Activated naive CD8-positive, alpha-beta T cell treated with anti-CD3 and anti-CD28 coated beads, Interleukin-2, amount 10 ng/mL, durations not matched to agents 7 days and 5 days (primary cell): ENCODE results near the gene UBE2S. TPM values are rescaled to one million over a fixed set of nuclear protein-coding genes. Genes with fewer than 3 reads are reported as not detected.
"Not testable (repeated sequence)": the region's sequence is repeated elsewhere in the genome, so short reads cannot be mapped to it uniquely, and the experiment has no call there.

Source experiments
- ATAC-seq: fragments of 150-1000 bp; cut with Tn5 transposase; one replicate; pipeline ENCODE4 v1.10.0; 2021; ENCODE audit warnings: low read depth, moderate library complexity
- POLR2A ChIA-PET: fragments of 350-600 bp; sonication (Branson Sonifier 250); formaldehyde crosslinking; loops from one replicate; lab custom pipeline; 2021; ENCODE audit warnings: antibody characterized with exemption; lab: Charles Lee
- DNase-seq: peaks from one replicate; pipeline ENCODE4 v3.0.0; 2021
- H3K27ac Mint-ChIP-seq: one replicate; pipeline ENCODE4 v1.8.0; 2022; ENCODE audit warnings: mild to moderate bottlenecking, mixed read lengths
- H3K27me3 Mint-ChIP-seq: one replicate; pipeline ENCODE4 v1.8.0; 2022; ENCODE audit warnings: mild to moderate bottlenecking, moderate library complexity, mixed read lengths
- H3K36me3 Mint-ChIP-seq: one replicate; pipeline ENCODE4 v1.8.0; 2021; ENCODE audit warnings: mild to moderate bottlenecking, mixed read lengths
- H3K4me1 Mint-ChIP-seq: one replicate; pipeline ENCODE4 v1.8.0; 2021; ENCODE audit warnings: mixed read lengths
- H3K4me3 Mint-ChIP-seq: one replicate; pipeline ENCODE4 v1.8.0; 2022; ENCODE audit warnings: mild to moderate bottlenecking, moderate library complexity, mixed read lengths
- H3K9me3 Mint-ChIP-seq: one replicate; pipeline ENCODE4 v1.8.0; 2021; ENCODE audit warnings: mixed read lengths
- total RNA-seq, 2 experiments: library from RNA; stranded (reverse); gene quantifications; one replicate each; pipeline ENCODE4 v1.2.3, GENCODE V29; 2021

UBE2S gene
- total RNA-seq, result 100 to 1,000 TPM; 184 to 203 TPM

DNA sequence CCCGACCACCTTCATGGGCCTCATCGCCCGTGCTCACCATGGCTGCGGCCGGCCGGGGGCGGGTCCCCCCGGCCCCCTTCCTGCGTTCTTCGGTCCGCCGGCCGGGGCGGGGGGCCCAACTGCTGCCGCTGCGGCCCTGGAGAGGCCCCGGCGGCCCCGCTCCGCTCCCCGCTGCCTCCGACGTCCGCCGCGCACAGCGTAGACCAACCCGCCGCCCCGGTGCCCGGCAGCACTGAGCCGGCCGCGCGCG is at the start of gene UBE2S:
Gene UBE2S, minus strand, starts transcription at position 239 of the 250 bp plus-strand sequence. Its CDS starts 199 bp downstream, at position 40.
- peaks cover 12% of the 10 kb centered on the region for H3K9me3 Mint-ChIP-seq
- peak within 1 kb of the TSS; percentile 95 for H3K4me3 Mint-ChIP-seq
- H3K27ac Mint-ChIP-seq, result peak within 1 kb of the TSS; percentile 99
- DNase-seq, H3K27me3 Mint-ChIP-seq: not testable (repeated sequence)
- peaks cover 33% of the 10 kb centered on the region for H3K4me1 Mint-ChIP-seq
- peak; percentile 69 for ATAC-seq
- H3K36me3 Mint-ChIP-seq, result peaks cover 40% of the 10 kb centered on the region
- POLR2A ChIA-PET, result interaction anchor here (0.6 to 12.9 kb wide), 34 partner anchors 8 to 1270 kb away, joined by 3 to 211 read pairs (median 4); partner anchors contain the start of genes DNAAF3, FIZ1, HSPBP1 and ISOC2

DNA sequence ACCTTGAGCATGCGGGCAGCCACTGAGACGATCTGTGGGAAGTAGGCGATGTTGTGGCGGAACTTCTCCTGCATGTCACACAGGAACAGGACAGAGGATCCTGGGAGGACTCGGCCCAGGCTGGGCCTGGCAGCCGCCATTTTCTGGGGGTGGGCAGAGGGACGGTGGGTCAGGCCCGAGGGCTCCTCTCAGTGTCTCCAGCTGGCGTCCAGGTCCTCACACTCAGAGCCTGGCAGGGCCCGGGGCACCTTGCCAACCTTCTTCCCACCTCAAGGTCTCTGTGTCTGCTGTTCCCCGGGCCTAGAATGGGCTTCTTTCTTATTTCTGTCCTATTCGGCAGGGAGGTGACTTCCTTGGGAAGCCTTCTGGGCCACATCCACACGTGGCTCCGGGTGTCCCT is 48.8 kb upstream of the UBE2S start:
- H3K27ac Mint-ChIP-seq, result no peak overlapping the region
- peaks cover 16% of the 10 kb centered on the region for H3K27me3 Mint-ChIP-seq
- DNase-seq (no peak), ATAC-seq (no peak)
- H3K36me3 Mint-ChIP-seq, result peaks cover 8% of the 10 kb centered on the region
- H3K4me1 Mint-ChIP-seq, result peaks cover 9% of the 10 kb centered on the region
- POLR2A ChIA-PET, result no interaction called here
- H3K9me3 Mint-ChIP-seq, result no peaks in the 10 kb centered on the region
- H3K4me3 Mint-ChIP-seq, result no peak overlapping the region

DNA sequence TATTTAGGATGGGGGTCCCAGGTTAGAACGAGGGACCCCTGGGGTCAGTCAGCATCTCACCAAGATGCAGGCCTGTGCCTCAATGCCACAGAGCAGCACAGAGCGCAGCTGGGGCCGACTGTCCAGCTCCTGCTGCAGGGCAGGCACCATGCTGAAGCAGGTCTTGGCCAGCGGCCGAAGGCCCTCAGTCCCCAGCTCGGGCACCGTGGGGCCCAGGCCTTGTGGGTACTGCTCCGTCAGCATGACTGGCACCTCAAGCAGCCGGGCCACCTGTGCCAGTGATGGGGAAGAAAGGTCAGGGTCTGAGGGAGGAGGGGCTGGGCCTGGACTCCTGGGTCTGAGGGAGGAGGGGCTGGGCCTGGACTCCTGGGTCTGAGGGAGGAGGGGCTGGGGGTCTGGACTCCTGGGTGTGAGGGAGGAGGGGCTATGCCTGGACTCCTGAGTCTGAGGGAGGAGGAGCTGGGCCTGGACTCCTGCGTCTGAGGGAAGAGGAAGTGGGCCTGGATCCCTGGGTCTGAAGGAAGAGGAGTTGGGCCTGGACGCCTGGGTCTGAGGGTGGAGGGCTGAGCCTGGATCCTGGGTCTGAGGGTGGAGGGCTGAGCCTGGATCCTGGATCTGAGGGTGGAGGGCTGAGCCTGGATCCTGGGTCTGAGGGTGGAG is 48.1 kb upstream of the UBE2S start:
- H3K9me3 Mint-ChIP-seq, result no peaks in the 10 kb centered on the region
- ATAC-seq (no peak), DNase-seq (no peak)
- H3K36me3 Mint-ChIP-seq, result peaks cover 8% of the 10 kb centered on the region
- peaks cover 21% of the 10 kb centered on the region for H3K27me3 Mint-ChIP-seq
- H3K4me1 Mint-ChIP-seq, result peaks cover 7% of the 10 kb centered on the region
- H3K27ac Mint-ChIP-seq, result no peak overlapping the region
- POLR2A ChIA-PET, result no interaction called here
- no peak overlapping the region for H3K4me3 Mint-ChIP-seq

DNA sequence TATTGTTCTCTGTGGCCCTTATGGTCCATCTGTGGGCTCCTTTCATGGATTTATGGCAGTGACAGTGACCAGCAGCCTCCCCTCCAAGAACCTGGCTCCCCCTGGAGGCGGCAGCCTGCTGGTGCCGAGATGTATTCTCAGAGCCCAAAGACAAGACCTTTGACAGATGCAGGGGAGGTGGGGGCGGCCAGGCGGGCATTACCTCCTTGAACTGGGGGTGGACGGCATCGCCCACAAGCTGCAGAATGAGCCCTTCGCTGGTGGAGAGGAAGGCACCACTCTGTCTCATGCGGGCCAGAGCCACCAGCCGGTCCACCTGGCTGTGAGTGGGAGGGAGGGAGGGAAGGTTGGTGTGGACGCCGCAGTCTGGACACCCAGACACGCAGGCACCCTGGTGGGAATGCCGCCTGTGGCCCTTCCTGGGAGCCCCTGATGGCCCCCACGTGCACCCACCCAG is 47.2 kb upstream of the UBE2S start:
- ATAC-seq (peak; percentile 46), DNase-seq (peak; percentile 65)
- H3K36me3 Mint-ChIP-seq, result peaks cover 8% of the 10 kb centered on the region
- no peak overlapping the region for H3K4me3 Mint-ChIP-seq
- H3K9me3 Mint-ChIP-seq, result no peaks in the 10 kb centered on the region
- POLR2A ChIA-PET, result no interaction called here
- H3K4me1 Mint-ChIP-seq, result peaks cover 5% of the 10 kb centered on the region
- peaks cover 25% of the 10 kb centered on the region for H3K27me3 Mint-ChIP-seq
- H3K27ac Mint-ChIP-seq, result no peak overlapping the region

DNA sequence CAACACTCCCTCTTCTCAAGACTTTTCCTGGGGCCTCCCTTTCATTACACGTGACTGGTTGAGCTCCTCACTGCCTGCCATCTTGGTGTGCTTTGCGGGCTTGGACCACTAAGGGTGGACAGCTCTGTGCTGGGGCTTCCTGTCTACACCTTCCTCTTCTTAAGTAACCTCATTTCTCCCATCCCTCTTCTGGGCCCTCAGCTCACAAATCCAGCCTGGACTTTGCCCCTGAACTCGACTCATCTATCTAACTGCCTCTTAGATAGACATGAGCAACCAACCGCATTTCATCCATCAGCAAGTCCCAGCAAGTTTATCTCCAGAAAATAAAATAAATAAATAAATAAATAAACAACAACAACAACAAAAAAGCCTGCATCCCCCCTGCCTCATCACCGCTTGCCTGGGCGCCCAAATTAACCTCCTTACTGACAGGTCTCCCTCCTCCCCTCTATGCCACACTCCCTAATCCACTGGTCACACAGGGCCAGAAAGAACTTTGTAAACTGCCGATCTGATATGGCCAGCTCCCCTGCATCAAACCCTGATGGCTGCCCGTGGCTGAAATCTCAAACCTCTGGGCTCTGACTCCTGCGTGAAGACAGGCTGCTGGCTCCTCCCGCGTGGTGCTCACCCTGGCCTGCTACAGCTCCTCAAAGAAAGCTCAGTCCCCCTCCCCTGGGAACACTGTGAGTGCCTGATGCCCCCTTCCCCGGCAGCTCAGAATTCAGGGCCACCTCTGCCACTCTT is 46.1 kb upstream of the UBE2S start:
- DNase-seq, result no peak
- no peak overlapping the region for H3K27ac Mint-ChIP-seq
- POLR2A ChIA-PET, result interaction anchor here (0.5 to 0.7 kb wide), 2 partner anchors 16 to 22 kb away, joined by 3 to 4 read pairs; partner anchors contain the start of gene ZNF628

DNA sequence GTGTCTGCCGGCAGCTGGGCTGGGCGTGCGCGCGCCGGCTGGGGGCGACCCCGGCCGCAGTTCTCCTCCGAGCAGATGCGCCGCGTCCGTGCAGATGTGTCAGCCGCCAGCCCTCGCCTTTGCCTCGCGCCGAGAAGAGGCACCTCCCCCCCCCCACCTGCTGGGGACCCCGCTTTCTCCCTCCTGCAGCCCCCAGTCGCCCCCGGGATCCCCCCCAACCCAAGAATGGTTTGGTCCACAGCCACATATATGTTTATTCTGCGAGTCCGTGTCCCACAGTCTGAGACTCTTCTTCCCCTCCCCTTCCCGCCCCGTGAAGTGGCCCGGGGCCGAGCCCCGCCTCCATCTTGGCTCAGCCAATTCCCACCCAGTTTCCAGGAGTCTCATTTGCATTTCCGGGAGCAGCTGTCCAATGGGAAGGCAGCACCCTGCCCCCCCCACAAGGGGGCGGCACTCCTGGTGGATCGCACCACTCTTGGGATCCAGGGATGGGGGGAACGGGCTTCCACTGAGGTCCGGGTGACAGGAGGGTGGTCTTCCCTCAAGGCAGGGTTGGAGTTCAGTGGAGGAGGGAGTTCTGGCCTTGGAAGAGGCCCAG is 45.3 kb upstream of the UBE2S start:
- ATAC-seq, result peak; percentile 18
- Mint-ChIP-seq H3K36me3 (peaks cover 8% of the 10 kb centered on the region), H3K9me3 (no peaks in the 10 kb centered on the region), H3K4me3 (no peak overlapping the region), H3K27ac (no peak overlapping the region), H3K27me3 (peaks cover 25% of the 10 kb centered on the region), H3K4me1 (peaks cover 4% of the 10 kb centered on the region)
- DNase-seq, result no peak
- POLR2A ChIA-PET, result no interaction called here

More for the DNA sequence above, 46.1 kb upstream of the UBE2S start:
- peaks cover 5% of the 10 kb centered on the region for H3K4me1 Mint-ChIP-seq
- H3K27me3 Mint-ChIP-seq, result peaks cover 25% of the 10 kb centered on the region
- no peak for ATAC-seq
- no peak overlapping the region for H3K4me3 Mint-ChIP-seq
- H3K9me3 Mint-ChIP-seq, result no peaks in the 10 kb centered on the region
- H3K36me3 Mint-ChIP-seq, result peaks cover 8% of the 10 kb centered on the region

DNA sequence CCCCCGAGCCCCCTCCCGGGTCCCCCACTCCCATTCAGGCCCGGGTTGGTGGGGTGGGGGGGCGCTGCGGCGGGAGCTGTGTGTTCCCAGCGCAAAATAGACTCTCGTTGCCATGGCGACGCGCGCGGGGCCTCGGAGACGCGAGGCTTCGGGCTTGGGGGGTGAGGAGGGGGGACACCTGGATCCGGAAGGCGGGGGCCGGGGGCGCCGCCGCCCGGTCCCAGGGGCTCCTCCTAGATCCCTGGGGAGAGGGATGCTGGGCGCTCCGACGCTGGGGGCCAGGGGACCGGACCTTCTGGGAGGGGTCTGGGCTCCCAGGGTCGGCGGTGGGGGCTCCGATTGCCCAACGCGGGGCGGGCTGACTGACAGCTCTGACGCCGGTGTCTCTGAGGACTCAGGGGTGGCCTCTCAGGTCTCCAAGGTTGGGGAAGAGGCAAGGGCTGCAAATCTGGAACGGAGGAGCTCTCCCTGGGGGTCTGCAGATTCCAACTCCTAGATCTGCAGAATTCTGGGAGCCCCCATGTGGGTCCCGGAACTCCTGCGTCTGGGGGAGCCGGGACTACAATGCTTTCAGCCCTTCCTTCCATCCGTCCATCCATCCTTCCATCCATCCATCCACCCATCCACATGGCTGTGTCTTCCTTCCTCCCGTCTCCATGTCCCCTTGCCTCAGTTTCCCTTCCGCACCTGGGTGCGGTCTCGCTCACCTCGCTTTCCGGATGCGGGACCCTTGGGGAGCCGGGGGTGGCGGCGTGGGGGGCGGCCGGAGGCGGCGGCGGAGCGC is 44.6 kb upstream of the UBE2S start:
- Mint-ChIP-seq H3K36me3 (peaks cover 8% of the 10 kb centered on the region), H3K9me3 (no peaks in the 10 kb centered on the region), H3K27ac (no peak overlapping the region), H3K4me1 (peaks cover 4% of the 10 kb centered on the region), H3K27me3 (peaks cover 25% of the 10 kb centered on the region), H3K4me3 (no peak overlapping the region)
- POLR2A ChIA-PET, result no interaction called here
- ATAC-seq (no peak), DNase-seq (no peak)

DNA sequence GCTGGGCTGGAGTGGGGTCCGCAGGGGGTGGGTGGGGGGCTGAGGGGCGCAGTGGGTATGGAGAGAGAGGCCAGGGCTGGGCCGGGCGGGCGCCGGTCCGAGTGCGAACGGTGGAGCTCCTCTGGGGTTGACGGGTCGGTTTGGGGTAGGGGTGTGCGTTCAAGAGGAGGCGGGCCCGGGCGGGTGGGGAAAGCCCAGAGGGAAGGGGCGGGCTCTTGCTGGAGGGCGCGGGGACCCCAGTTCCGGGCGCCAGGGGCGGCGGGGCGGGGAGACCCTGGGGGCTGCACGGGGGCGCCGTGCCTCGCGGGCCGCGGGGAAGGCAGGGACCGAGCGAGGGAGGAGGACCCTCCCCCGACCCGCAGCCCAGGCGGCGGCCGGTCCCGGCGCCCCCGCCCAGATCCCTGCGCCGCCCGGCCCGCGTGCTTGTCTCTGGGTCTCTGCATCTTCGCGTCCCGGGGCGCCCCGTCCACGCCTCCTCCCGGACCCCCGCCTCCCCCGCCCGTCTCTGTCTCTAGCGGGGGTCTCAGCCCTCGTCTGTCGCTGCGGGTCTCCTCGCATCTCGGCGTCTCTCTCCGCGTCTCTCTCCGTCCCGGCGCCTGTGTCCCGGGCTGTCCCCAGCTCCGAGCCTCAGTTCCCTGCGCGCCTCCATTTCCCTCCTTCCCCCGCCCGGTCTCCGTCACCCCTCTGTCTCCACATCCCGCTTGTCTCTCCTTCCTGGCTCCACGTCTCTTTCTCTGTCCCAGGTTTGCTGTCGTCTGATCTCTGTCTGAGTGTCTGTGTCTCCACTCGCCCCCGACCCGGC is 43.8 kb upstream of the UBE2S start:
- Mint-ChIP-seq H3K36me3 (peaks cover 8% of the 10 kb centered on the region), H3K9me3 (no peaks in the 10 kb centered on the region), H3K27me3 (peaks cover 25% of the 10 kb centered on the region), H3K4me1 (peaks cover 4% of the 10 kb centered on the region), H3K4me3 (no peak overlapping the region), H3K27ac (no peak overlapping the region)
- POLR2A ChIA-PET, result no interaction called here
- ATAC-seq (no peak), DNase-seq (no peak)

DNA sequence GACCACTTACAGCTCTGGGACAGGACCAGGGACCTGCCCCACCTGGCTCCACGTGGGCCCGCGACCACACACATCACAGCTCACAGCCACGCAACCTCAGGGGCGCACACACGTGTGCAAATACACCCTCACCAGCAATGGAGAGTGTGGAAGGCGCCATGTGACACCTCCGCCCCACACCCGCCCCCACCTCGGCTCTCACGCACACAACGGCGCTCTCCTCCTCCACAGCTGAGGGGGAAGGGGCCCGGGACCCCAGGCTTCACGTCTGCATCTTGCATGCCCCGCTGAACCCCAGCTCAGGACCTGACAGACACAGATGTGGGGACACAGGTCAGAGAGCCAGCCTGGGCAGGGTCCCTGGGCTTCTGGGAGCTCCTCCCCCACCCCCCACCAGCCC is 41.9 kb upstream of the UBE2S start:
- POLR2A ChIA-PET, result interaction anchor here (1.0 kb wide), 1 partner anchor 42 kb away, joined by 4 read pairs; the partner anchor contains the start of gene UBE2S
- Mint-ChIP-seq H3K36me3 (peaks cover 6% of the 10 kb centered on the region), H3K4me1 (peaks cover 4% of the 10 kb centered on the region), H3K9me3 (no peaks in the 10 kb centered on the region), H3K4me3 (no peak overlapping the region), H3K27ac (no peak overlapping the region), H3K27me3 (peaks cover 40% of the 10 kb centered on the region)
- no peak for ATAC-seq
- DNase-seq, result no peak

DNA sequence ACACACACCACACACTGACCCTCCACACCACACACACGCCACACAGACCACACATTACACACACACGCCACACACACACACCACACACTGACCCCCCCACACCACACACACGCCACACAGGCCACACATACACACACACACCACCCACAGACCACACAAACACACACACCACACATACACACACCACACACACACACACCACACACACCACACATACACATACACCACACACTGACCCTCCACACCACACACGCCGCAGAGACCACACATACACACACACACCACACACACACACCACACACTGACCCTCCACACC is 40.5 kb upstream of the UBE2S start:
- H3K36me3 Mint-ChIP-seq, H3K9me3 Mint-ChIP-seq, POLR2A ChIA-PET, H3K27ac Mint-ChIP-seq, H3K4me3 Mint-ChIP-seq, DNase-seq, ATAC-seq, H3K4me1 Mint-ChIP-seq: not testable (repeated sequence)
- H3K27me3 Mint-ChIP-seq, result peaks cover 45% of the 10 kb centered on the region

DNA sequence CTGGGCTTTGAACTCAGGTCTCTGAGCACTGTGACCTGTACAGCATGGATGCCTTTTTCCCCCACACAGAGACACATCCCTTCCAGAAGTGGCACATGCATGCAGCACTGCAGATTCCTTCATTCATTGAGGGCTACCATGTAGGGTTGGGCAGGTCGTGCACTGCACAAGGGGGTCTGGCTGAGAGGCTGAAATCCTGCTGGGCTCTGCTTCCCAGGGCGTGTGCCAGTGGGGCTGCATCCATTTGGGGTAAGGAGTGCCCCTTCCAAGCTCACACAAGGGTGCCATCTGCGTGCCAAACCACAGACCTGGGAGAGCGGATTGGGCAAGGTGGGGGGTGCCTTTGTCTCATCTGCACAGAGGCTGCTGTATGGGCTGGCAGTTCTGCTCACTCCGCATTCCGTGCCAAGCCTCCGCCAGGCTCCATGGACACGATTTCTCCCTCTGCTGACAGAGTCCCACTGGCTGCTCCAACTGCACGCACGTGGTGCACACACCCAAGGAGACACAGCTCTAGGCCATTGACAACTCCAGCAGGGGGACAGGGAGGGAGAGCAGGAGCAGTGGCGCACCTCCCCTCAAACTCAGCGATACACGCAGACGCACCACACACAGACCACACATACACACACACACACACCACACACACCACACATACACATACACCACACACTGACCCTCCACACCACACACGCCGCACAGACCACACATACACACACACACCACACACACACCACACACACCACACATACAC is 40.0 kb upstream of the UBE2S start:
- peak; percentile 34 for ATAC-seq
- POLR2A ChIA-PET, result no interaction called here
- no peak for DNase-seq
- no peaks in the 10 kb centered on the region for H3K9me3 Mint-ChIP-seq
- no peaks in the 10 kb centered on the region for H3K36me3 Mint-ChIP-seq
- peaks cover 48% of the 10 kb centered on the region for H3K27me3 Mint-ChIP-seq
- H3K27ac Mint-ChIP-seq, result no peak overlapping the region
- H3K4me3 Mint-ChIP-seq, result no peak overlapping the region
- H3K4me1 Mint-ChIP-seq, result peaks cover 4% of the 10 kb centered on the region

DNA sequence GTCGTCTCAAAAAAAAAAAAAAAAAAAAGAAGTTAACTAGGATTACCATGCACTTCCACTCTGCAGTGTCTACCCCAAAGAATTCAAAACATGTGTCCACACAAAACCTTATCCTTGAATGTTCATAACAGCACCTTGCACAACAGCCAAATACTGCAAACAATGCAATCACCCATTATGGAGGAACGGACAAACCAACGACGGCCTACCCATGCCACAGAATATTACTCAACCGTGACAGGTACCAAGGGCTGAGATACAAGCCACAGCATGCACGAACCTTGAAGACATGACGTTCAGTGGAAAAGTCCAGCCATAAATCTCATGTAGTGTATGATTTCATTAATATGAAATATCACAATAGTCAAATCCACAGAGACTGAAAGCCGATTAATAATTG is 38.5 kb upstream of the UBE2S start:
- Mint-ChIP-seq H3K36me3 (no peaks in the 10 kb centered on the region), H3K9me3 (no peaks in the 10 kb centered on the region), H3K4me1 (peaks cover 10% of the 10 kb centered on the region), H3K27me3 (peaks cover 50% of the 10 kb centered on the region), H3K4me3 (no peak overlapping the region), H3K27ac (no peak overlapping the region)
- POLR2A ChIA-PET, result interaction anchor here (0.7 kb wide), 1 partner anchor 12 kb away, joined by 4 read pairs; no protein-coding TSS in a partner anchor
- ATAC-seq (no peak), DNase-seq (no peak)
